A204.1 (cell line): Measurements from ENCODE around the gene ROR2.
"Not testable (repeated sequence)": the region's sequence is repeated elsewhere in the genome, so short reads cannot be mapped to it uniquely, and the experiment has no call there.

Source experiments
- FAIRE-seq: peaks from 2 replicates; lab custom pipeline; 2012; peaks lifted over from hg19 to GRCh38; lab: Jason Lieb, UNC

ROR2 gene

DNA sequence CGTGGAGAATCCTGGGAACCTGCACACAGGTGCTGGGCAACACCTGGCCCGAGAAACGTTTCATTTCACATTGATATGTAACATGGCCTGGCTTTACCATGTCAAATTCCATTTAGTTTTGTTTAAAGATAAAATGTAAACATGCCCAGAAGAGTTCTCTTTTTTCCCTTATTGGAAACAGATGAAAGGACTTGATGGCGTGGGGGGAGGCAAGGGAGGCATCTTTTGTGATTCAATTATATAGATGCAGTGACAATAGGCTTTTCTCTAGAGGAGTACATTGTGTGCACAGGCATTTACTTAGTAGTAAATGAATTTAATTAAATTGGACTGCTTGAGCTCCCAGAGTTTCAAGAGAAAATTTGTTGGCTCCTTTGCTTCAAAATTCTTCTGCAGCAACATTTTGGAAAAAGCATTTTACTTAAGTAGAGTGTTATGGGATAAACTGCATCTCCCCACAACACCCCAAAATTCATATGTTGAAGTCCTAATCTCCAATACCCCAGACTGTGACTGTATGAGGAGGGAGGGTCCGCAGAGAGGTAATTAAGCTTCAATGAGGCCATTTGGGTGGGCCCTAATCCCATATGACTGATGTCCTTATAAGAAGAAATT, 272.1 kb downstream of the ROR2 start:
- no peak for FAIRE-seq

DNA sequence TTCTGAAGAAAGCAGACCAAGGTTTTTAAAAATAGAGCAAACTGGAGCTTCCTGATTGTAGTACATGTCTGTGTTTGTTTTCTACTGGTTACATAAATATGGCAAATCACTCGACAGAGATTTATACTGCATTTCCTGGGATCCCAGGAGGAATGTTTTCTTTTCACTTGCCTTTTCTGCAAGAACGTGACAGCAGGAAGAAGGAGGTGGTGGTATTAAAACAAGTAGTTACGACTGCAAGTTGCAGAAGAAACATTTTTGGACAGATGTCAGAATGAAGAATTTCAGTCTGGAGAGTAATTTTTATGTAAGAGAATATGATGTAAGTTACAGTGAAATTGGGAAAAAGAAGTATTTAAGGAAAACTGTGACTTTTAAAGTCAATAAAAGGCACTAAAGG, 272.7 kb downstream of the ROR2 start:
- FAIRE-seq: no peak

DNA sequence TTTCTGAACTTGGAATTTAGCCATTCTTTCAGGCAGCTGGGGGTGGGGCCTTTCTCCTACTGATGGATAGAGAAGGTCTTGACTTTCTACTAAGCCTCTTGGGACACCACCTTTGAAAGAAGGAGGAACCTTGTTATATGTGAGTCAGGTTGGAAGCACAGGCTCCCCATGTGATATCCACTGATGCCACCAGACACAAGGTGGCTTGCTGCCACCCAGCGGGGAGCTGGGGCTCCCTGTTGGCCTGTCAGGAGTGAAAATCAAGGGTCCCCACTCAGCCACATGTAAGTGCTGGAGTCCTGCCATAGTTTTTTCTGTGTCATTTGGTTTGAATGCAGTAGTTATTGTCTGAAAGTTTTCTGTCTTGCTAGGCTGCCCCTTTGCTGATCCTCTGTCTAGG, 274.0 kb downstream of the ROR2 start:
- FAIRE-seq: no peak

DNA sequence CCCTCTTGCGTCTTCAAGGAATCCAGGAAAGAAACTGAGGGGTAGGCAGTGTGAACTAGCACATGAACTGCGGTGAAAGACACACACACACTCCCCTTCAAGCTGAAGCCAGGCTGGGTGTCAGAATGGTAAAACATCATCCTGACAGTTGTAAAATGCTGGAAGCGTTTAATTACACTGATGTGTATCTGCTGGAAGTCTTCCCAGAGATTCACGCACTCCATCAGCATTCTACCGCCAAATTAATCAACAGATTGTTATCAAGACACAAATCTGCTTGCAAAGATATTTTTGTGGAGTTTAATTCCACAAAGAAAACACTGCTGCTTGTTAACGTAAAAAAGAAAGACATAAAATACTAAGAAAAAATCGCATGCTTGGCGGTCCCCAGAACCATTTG, 285.4 kb downstream of the ROR2 start:
- FAIRE-seq: no peak

DNA sequence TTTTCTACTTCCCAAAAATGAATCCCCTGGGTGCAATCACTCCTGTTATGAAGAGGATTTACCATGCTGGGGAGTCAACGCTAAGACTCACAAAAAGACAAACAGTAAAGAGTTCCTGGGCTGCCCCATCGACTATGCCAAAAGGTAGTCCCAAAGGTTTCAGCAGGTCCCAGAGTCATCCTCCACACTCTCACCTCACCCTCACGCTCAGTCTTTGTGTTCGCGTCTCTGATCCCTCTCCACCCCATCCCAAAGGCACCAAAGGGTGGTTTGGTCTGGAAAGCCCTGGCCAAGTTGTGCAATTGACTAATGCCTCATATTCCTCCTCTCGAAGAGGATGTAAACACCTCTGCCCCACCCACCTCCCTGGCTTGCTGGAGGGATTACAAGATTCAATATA, 286.2 kb downstream of the ROR2 start:
- no peak for FAIRE-seq

DNA sequence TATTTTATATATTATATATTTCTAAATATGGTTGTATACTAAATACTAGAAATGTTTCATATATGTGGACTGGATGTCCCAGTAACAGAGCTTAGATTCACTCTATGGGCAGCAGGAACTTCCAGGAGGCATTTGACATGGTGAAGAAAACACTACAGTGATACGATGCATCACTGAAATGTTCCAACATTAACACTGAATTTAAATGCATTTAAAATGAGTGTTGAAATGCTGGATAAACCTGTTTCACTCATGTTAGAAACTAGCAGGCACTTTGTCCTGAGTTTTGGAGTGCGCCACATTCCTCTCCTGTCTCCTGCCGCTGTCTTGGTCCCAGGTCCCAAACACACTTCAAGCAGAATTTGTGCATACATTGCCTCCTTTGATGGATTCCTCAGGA, 288.6 kb downstream of the ROR2 start:
- FAIRE-seq: no peak

DNA sequence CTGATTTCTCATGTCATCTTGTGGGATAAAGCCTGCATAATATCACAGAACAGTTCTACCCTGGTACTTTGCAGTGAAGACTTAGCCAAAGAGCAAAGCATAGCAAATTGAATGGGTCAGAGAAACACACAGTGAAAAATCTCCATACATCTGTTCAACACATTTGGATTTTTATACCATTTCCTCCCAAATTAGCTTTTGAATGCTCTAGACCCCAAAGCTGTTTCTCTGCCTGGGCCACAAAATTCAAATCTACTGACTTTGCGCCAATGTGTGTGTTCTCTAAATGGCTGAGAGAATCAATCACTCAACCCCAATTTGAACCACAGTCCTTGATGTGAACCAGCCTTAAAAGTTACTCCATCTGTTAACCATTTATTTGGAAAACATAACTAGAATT, 289.5 kb downstream of the ROR2 start:
- FAIRE-seq: no peak

DNA sequence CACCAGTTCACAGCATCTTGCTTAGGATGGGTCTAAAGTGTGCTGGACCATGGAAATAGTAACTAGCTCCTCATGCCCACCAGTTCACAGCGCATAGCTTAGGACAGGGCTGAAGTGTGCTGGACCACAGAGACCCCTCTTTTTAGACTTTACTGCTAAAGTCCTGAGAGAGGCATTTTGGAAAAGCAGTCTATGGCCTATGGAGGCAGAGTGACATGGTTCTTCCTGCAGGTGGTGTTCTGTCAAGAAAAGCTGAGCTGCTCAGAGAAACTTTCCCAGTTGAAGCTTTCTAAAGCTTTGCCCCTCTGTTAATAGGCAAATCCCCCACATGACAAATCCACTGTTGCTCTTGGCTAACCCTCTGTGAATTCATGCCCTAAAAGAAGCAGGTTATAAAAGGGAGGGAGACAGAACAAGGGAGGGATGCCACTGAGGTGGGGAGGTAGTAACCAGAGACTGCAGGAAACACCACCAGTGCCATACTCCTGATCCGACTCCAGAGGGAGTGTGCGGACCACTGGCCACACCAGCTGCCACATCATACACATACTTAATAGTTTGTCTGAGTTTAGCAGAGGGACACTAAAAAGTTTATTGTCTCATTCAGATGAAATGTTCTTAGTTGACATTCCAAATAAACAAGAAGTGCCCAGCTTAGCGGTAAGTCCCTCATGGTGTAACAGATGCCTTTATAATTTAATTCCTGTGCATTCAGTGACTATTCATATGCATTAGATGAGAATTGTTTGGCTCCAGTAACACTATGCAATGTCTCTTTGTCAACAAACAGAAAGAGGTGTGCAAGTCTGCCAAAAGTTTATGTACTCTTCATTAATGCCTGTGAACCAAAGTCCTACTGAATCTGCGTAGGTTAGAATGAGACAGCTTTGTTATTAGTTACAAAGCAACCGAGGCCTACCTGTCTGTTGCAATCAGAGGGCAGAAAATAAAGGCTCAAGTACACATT, 290.2 kb downstream of the ROR2 start:
- FAIRE-seq: no peak

DNA sequence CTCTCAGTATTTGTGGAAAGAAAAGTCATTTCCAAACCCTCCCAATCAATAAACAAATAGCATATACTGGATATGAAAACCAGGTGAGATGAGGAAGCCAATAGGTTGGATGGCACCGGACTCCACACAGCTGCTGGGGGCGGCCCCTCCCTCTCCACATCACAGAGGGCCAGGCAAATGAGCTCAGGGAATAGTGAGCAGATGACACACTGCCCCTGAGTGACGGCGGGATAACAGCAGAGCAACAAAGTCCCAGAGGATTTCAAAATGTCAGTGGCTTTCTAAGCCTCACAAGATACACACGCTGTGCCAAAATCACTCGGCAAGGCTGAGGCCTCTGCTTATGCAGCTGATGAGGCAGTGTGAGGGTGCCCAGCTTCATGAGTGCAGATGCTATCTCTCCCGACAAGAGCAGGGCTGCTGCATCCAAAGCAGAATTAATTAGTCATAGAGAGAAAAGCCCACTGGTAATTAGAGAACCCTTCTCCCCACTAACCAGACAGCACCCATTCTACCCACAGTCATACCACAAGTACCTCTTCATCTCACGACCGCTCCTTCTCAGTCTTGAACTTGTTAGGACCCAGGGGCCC, 291.4 kb downstream of the ROR2 start:
- FAIRE-seq: no peak

DNA sequence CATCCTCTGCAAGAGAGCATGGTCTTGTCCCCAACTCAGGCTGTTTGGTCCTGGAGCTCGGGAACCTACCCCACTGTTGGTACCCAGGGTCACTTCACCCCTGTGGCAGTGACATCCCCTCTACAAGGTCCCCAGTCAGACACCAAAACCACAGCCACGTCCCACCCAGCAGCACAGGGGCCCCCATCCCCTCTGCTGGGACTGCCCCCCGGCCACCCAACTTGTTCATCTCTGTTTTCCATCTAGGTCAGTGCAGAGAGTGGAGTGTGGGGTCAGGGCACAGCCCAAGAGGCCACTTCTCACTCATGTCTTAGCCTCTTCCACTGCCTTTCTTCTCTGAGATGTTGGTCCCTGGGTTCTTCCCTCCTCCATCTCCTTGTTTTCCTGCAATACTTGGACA, 292.5 kb downstream of the ROR2 start:
- no peak for FAIRE-seq

DNA sequence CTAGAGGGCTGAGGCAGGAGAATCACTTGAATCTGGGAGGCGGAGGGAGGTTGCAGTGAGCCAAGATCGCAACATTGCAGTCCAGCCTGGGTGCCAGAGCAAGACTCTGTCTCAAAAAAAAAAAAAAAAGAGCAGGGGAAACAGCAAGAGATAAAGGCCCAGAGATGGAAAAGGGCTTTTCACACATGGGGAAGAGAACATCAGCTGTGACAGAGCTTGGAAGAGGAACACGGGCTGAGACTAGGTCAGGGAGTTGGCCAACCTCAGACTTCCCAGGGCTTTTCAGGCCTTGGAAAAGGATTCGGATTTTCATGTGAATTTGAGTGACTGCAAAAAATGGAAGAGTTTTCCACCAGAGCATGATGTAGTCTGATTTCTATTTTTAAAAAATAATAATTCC, 294.4 kb downstream of the ROR2 start:
- FAIRE-seq: no peak

DNA sequence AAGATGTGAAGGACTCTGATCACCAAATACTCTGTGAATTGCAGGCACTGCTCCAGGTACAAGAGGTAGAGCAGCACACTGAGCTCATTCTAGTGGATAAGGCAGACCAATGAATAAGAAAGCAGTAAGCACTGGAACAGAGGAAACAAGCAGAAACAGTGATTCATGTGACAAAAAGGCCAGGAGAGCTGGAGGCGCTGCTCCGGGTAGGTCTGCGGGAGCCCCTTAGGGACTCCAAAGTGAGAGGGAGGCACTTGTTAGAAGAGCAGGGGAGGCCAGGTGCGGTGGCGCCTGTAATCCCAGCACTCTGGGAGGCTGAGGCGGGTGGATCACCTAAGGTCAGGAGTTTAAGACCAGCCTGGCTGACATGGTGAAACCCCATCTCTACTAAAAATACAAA, 294.8 kb downstream of the ROR2 start:
- no peak for FAIRE-seq

DNA sequence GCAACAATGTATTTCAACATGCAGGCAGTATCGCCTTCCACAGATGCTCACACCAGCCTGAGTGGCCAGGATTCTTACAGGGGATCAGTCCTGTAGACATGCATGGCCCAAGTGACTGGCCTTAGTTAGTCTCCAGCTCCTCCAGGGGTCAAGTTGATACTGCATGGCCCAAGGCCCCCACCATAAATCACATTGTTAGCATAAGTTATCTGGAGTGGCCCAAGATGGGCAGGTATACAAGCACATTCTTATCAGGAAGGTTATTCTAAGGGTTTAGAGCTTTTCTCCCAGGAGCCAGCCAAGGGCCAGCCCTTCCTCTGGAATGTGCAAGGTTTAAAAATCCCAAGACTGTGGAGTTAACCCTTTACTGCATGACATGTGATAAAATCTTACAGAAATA, 295.5 kb downstream of the ROR2 start:
- FAIRE-seq: no peak

DNA sequence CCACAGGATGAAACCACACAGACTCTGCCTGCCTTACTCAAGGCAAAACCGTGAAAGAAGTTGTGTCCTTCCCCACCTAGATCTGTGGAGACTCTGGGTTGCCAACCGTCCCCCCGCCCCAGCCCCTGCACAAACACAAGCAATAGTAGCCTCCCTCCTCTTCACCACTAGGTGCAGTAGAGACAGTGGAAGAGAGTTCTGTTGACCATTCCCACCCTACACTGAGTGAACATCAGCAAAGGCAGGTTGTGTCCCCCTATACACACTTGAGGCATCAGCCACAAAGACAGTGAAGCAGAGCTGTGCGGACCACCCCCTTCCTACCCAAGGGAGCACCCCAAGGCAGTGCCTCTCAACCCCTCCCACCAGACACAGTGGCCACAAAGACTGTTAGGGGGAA, 302.7 kb downstream of the ROR2 start:
- FAIRE-seq: no peak

DNA sequence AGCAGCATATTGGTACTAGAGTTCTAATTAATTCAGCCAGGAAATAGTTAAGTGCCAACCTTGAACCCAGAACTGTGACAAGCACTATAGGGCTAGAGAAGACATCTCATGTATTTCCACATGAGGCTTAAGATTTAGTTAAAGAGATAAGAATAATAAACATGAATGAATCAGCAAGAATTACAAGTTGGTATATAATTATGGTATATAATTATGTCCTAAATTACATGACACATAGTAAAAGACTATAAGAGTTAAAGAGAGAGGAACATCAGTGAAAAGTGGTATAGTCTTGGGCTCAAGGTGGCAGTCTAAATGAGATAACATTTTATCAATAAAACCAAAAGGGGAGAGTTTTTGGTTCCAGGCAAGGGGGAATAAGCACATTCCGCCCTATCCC, 303.3 kb downstream of the ROR2 start:
- FAIRE-seq: no peak

DNA sequence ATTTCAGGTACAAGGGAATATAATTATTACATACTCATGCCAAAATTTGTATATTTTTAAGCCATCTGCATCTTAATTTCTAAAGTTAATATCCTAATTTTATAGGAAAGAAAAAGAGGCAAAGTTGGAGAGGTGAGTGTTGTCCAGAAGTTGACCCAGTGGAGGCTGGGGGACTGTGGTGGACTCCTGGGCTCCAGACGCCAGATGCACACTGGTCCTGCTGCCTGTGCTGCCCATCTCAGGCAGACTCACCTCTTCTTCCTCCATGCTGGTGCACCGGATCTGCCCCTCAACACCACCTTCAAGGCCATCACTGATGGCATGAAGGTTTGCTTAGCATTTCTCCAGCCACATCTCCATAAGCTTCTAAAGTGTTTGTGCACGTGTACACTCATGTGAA, 305.6 kb downstream of the ROR2 start:
- FAIRE-seq: no peak

DNA sequence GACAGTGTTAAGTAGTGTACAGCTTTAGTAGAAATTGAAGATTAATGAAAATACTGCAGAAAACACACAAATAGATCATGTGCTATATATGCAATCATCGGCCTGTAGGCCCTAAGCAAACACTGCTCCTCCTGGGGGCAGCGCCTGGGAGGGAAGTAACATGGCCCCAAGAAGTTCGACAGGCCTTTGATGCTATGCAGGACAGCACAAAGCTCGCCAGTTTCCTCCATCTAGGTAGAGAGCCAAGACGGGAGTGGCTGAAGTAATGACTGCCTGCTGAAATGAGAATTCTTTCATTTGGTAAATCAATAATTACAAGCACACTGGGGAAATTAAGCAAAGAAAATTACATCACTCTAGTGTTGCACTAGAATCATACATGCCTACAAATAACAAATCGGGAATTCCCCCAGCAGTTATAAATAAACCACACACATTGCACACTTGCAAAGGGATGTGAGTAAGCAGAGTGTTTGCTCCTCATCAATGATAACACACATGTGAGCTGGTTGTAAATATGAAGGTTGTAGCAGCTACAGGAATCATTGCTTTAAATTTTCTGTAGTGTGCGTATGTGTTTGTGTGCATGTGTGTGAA, 306.4 kb downstream of the ROR2 start:
- no peak for FAIRE-seq

DNA sequence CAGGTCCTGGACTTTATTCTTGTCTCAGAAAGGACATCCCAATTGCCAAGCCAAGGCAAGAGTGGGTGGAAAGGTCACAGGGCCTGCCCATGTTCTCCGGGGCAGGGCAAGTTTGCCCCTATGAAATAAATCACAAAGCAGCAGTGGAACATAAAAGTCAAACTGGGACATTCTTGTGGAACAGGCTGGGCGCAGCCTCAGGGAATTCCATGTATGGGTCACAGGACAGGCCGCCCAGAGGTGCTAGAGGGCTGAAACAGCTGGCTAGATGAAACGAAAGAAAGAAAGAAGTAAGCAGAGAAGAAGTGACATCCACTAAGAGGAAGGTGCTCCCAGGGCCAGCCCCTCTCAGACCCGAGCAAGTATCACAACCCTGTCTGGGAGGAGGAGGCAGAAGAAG, 307.3 kb downstream of the ROR2 start:
- FAIRE-seq: no peak

DNA sequence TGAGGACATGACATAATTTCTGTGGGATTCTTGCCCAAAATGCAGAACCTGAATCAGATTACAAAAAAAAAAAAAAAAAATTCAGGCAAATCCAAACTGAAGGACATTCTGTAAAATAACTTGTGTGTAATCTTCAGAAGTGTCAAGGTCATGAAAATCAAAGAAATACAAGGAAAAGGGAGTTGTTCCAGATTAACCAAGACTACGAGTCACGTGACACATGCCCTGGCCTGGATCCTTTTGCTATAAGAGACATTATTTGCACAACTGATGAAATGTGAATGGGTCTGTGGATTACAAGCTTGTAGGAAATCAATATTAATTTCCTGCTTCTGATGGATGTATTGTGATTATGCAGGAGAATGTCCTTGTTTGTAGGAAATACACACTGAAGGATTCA, 309.6 kb downstream of the ROR2 start:
- FAIRE-seq: no peak

DNA sequence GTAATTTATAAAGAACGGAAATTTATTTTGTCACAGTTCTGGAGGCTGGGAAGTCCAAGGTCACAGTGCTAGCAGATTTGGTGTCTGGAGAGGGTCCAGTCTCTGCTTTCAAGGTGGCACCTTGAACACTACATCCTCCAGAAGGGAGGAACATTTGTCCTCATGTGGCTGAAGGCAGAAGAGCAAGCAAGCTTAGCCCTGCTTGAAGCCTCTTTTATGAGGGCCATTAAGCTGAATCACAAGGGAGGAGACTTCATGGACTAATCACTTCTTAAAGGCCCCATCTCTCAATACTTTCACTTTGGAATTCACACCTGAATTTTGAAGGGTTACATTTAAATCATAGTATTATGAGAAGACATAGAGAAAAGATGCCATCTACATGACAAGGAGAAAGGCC, 311.0 kb downstream of the ROR2 start:
- no peak for FAIRE-seq

DNA sequence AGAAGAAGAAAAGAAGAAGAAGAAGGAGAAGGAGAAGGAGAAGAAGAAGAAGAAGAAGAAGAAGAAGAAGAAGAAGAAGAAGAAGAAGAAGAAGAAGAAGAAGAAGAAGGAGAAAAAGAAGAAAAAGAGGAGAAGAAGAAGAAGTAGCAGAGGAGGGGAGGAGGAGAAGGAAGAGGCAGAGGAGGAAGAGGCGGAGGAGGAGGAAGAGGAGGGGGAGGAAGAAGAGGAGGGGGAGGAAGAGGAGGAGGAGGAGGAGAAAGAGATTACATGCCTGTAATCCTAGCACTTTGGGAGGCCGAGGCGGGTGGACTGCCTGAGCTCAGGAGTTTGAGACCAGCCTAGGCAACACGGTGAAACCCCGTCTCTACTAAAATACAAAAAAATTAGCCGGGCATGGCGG, 315.2 kb downstream of the ROR2 start:
- not testable (repeated sequence) for FAIRE-seq

DNA sequence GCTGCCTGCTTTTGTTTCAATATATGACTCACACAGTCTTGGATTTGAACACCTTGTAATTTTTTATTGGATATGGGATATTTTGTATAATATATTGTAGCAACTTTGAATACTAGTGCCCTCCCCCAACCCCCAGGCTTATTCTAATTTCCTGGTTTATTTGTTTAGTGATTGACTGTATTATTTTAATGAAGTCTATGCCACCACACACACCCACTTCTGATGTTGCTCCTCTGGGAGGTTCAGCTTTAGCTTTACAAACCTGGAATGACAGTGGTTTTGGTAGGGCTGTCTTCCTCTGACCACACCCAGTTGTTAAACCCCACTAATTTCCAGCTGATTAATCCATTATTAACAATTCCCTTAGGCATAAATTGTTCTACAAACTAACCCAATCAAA, 320.3 kb downstream of the ROR2 start:
- no peak for FAIRE-seq

DNA sequence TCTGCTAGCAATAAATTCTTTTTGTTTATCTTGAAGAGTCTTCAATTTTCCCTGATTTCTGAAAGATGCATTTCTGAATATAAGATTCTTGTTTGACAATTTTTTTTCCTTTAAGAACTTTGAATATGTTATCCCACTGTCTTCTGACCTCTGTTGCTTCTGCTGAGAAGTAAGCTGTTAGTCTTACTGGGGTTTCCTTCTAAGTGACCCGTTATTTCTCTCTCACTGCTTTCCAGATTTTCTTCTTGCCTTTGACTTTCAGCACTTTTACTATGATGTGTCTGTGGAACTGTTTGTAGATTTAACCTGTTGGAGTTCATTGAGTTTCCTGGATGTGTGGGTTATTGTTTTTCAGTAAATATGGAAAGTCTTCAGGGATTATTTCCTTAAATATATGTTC, 321.1 kb downstream of the ROR2 start:
- FAIRE-seq: no peak
